Mesenchymal stem cell (in vitro differentiated cells and primary cell): ENCODE measurements around the gene ARPP19.

Experiments
- DNase-seq: peaks from one replicate; pipeline ENCODE4 v3.0.0-alpha.2; 2013
- H2AFZ ChIP-seq: one replicate; pipeline ENCODE4 v1.6.1; 2013; ENCODE audit warnings: low read depth, mild to moderate bottlenecking, control low read depth, inconsistent platforms, low read length, moderate library complexity
- H2AK5ac ChIP-seq: 2 replicates; pipeline ENCODE4 v1.6.1; 2013; ENCODE audit warnings: low read length, moderate library complexity, mild to moderate bottlenecking, inconsistent platforms; ENCODE audit not compliant: severe bottlenecking
- H2BK120ac ChIP-seq: one replicate; pipeline ENCODE4 v1.6.1; 2013; ENCODE audit warnings: low read depth, mild to moderate bottlenecking, inconsistent platforms, low read length, moderate library complexity
- H2BK12ac ChIP-seq, 2 experiments: one replicate each; pipeline ENCODE4 v1.6.1; 2013; ENCODE audit warnings: inconsistent platforms in 2 of 2, low read length in 2 of 2, mild to moderate bottlenecking in 2 of 2, moderate library complexity in 2 of 2, control low read depth in 1 of 2
- H2BK15ac ChIP-seq: one replicate; pipeline ENCODE4 v1.6.1; 2013; ENCODE audit warnings: mild to moderate bottlenecking, low read depth, inconsistent platforms; ENCODE audit not compliant: poor library complexity, severe bottlenecking
- H2BK5ac ChIP-seq: 2 replicates; pipeline ENCODE4 v1.6.1; 2013; ENCODE audit warnings: low read depth, mild to moderate bottlenecking, low read length, control low read depth, inconsistent platforms; ENCODE audit not compliant: poor library complexity, severe bottlenecking
- H3K14ac ChIP-seq, 2 experiments: one replicate each; pipeline ENCODE4 v1.6.1; 2013; ENCODE audit warnings: inconsistent platforms in 2 of 2, low read length in 2 of 2, control low read depth in 1 of 2, mild to moderate bottlenecking in 1 of 2, moderate library complexity in 1 of 2
- H3K18ac ChIP-seq, 2 experiments: one replicate each; pipeline ENCODE4 v1.6.1; 2013; ENCODE audit warnings: inconsistent platforms in 2 of 2, low read length in 2 of 2, control low read depth in 1 of 2, low read depth in 1 of 2, mild to moderate bottlenecking in 1 of 2
- H3K23ac ChIP-seq, 2 experiments: one replicate each; pipeline ENCODE4 v1.6.1; 2013; ENCODE audit warnings: inconsistent platforms in 2 of 2, low read length in 2 of 2, mild to moderate bottlenecking in 2 of 2, moderate library complexity in 2 of 2, control low read depth in 1 of 2
- H3K27ac ChIP-seq: 2 replicates; pipeline ENCODE4 v1.5.1; 2013; ENCODE audit warnings: mild to moderate bottlenecking, moderate library complexity, low read length, control low read depth, inconsistent platforms; ENCODE audit not compliant: poor library complexity, severe bottlenecking
- H3K27me3 ChIP-seq, 2 experiments: 2 replicates each; pipeline versions ENCODE4 v1.6.1 to v1.7.0; 2013; ENCODE audit warnings: low read length in 2 of 2, mild to moderate bottlenecking in 2 of 2, moderate library complexity in 2 of 2, control low read depth in 1 of 2, inconsistent platforms in 1 of 2; ENCODE audit not compliant: control insufficient read depth in 1 of 2, insufficient read depth in 1 of 2
- H3K36me3 ChIP-seq, 2 experiments: 2 replicates each; pipeline versions ENCODE4 v1.6.1 to v1.7.0; 2013; ENCODE audit warnings: low read length in 2 of 2, control low read depth in 1 of 2, inconsistent platforms in 1 of 2, low read depth in 1 of 2, mild to moderate bottlenecking in 1 of 2; ENCODE audit not compliant: insufficient read depth in 2 of 2, control insufficient read depth in 1 of 2
- H3K4ac ChIP-seq, 2 experiments: one replicate each; pipeline ENCODE4 v1.6.1; 2013; ENCODE audit warnings: inconsistent platforms in 2 of 2, low read length in 2 of 2, mild to moderate bottlenecking in 2 of 2, moderate library complexity in 2 of 2, control low read depth in 1 of 2, low read depth in 1 of 2
- H3K4me1 ChIP-seq: 2 replicates; pipeline ENCODE4 v1.6.1; 2013; ENCODE audit warnings: low read depth, low read length, control low read depth; ENCODE audit not compliant: control insufficient read depth, insufficient read depth
- H3K4me2 ChIP-seq: 2 replicates; pipeline ENCODE4 v1.6.1; 2013; ENCODE audit warnings: low read length, mild to moderate bottlenecking, inconsistent platforms; ENCODE audit not compliant: poor library complexity, severe bottlenecking
- H3K4me3 ChIP-seq, 2 experiments: 2 replicates each; pipeline versions ENCODE4 v1.5.1 to v1.7.0; 2013; ENCODE audit warnings: low read length in 2 of 2, mild to moderate bottlenecking in 2 of 2, control low read depth in 1 of 2, low read depth in 1 of 2; ENCODE audit not compliant: insufficient read depth in 1 of 2
- H3K79me1 ChIP-seq: replicated peaks from 2 replicates; pipeline ENCODE4 v1.6.1; 2013; ENCODE audit warnings: mild to moderate bottlenecking, control low read depth, low read length, inconsistent platforms; ENCODE audit not compliant: poor library complexity, severe bottlenecking
- H3K9ac ChIP-seq: 2 replicates; pipeline ENCODE4 v1.7.0; 2013; ENCODE audit warnings: mild to moderate bottlenecking, low read length, moderate library complexity
- H3K9me3 ChIP-seq: 2 replicates; pipeline ENCODE4 v1.7.0; 2013; ENCODE audit warnings: mild to moderate bottlenecking, low read length; ENCODE audit not compliant: control insufficient read depth
- H4K8ac ChIP-seq: one replicate; pipeline ENCODE4 v1.6.1; 2013; ENCODE audit warnings: inconsistent platforms, mild to moderate bottlenecking, low read length, moderate library complexity
- H4K91ac ChIP-seq: one replicate; pipeline ENCODE4 v1.6.1; 2013; ENCODE audit warnings: mild to moderate bottlenecking, low read length, inconsistent platforms
- WGBS: methylation state at CpG from one replicate; pipeline ENCODE4 v1.1.7; 2013; ENCODE audit warnings: mixed read lengths; 5-methylcytosine and 5-hydroxymethylcytosine counted together

The ARPP19 gene

DNA sequence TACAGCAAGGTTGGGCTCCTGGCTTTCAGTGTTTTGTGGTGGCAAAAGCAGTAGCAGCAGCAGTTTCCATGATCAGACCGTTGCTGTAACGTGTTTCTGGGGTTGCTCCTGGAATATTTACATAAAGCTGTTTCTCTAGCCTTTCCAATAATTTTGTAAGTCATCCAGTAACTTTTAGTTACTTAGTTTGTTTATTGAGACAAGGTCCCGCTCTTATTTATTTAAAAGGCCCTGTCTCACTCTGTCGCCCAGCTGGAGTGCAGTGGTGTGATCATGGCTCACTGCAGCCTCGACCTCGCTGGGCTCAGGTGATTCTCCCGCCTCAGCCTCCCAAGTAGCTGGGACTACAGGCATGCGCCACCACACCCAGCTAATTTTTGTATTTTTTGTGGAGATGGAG lies 31.4 kb downstream of the ARPP19 start:
- no peak overlapping the region for H3K23ac ChIP-seq
- no peak overlapping the region for H3K27ac ChIP-seq
- 91% methylated on average over 5 of the region's 8 CpGs for WGBS
- H2AFZ ChIP-seq: no peak overlapping the region
- no peak overlapping the region for H3K14ac ChIP-seq
- no peak overlapping the region for H2AK5ac ChIP-seq
- H3K4me3 ChIP-seq: no peak overlapping the region
- no peaks in the 10 kb centered on the region for H3K9me3 ChIP-seq
- no peak overlapping the region for H4K91ac ChIP-seq
- no peaks in the 10 kb centered on the region for H3K36me3 ChIP-seq
- H3K79me1 ChIP-seq: no peaks in the 10 kb centered on the region
- no peak for DNase-seq
- H4K8ac ChIP-seq: no peak overlapping the region
- no peak overlapping the region for H3K4ac ChIP-seq
- H2BK5ac ChIP-seq: no peak overlapping the region
- H3K4me1 ChIP-seq: no peaks in the 10 kb centered on the region
- H2BK12ac ChIP-seq: no peak overlapping the region
- H3K4me2 ChIP-seq: no peak overlapping the region
- H3K9ac ChIP-seq: no peak overlapping the region
- no peak overlapping the region for H2BK15ac ChIP-seq
- H2BK120ac ChIP-seq: no peak overlapping the region
- peaks cover 0 to 5% of the 10 kb centered on the region in 2 experiments for H3K27me3 ChIP-seq
- H3K18ac ChIP-seq: no peak overlapping the region

DNA sequence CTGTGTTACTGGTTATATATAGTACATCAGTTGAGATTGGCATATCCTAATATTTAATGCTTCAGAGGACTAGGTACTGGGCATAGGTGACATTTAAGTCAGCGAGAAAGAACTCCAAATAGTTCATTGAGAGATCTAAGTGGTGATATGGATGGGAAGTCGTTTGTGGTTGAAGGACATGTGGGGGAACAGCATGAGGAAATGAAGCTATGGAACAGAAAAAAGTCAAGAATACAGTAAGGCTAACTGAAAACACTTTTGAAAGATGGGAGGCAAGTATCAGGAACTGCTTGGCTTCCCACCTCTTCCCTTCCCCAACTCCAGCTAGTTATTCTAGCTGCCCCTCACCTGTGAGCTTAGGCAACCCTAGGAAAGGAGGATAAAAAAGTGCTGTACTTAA lies 36.4 kb downstream of the ARPP19 start:
- H3K9me3 ChIP-seq: no peaks in the 10 kb centered on the region

DNA sequence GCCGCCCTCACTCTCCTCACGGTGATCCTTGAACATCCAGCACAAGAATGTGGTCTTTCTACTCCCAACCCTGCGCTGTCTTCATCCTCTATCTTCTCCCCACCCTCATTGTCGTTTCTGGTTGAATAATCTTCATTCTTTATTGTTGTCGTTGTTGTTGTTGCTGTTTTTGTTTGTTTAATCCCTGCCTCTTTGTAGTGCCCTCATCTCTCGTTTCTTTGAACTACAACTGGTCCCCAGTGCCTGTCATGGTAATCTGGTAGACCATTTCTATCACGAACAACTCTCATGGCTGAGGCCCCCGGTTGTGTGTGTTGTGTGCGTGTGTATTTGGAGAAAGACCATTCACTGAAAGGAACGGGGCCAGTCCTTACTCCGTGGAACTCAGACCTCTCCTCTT lies 38.9 kb downstream of the ARPP19 start:
- H3K4me1 ChIP-seq: peaks cover 5% of the 10 kb centered on the region
- H3K18ac ChIP-seq: no peak overlapping the region
- peaks cover 9 to 24% of the 10 kb centered on the region in 2 experiments for H3K27me3 ChIP-seq
- no peak overlapping the region for H3K27ac ChIP-seq
- no peak overlapping the region for H4K8ac ChIP-seq
- H3K36me3 ChIP-seq: no peaks in the 10 kb centered on the region
- peak overlapping the region; percentile 92 for H3K9ac ChIP-seq
- no peak for DNase-seq
- H2BK120ac ChIP-seq: no peak overlapping the region
- no peak overlapping the region for H2BK5ac ChIP-seq
- no peak overlapping the region for H3K23ac ChIP-seq
- H2AK5ac ChIP-seq: no peak overlapping the region
- H2BK15ac ChIP-seq: no peak overlapping the region
- H3K4ac ChIP-seq: no peak overlapping the region
- H3K79me1 ChIP-seq: peaks cover 6% of the 10 kb centered on the region
- H3K9me3 ChIP-seq: no peaks in the 10 kb centered on the region
- peak overlapping the region; percentile 99 for H3K4me2 ChIP-seq
- H2AFZ ChIP-seq: no peak overlapping the region
- H3K4me3 ChIP-seq: peak overlapping the region in 1 of 2 experiments; percentile 88
- H3K14ac ChIP-seq: no peak overlapping the region
- H4K91ac ChIP-seq: no peak overlapping the region
- 56% methylated on average over 8 of the region's 11 CpGs for WGBS
- no peak overlapping the region for H2BK12ac ChIP-seq

More for the DNA sequence above, 36.4 kb downstream of the ARPP19 start:
- Histone ChIP-seq H2AK5ac (no peak overlapping the region), H4K8ac (no peak overlapping the region), H4K91ac (no peak overlapping the region), H3K4me3 (no peak overlapping the region), H3K27me3 (peaks cover 9 to 24% of the 10 kb centered on the region in 2 experiments), H2BK120ac (no peak overlapping the region), H3K4me1 (peaks cover 5% of the 10 kb centered on the region), H2BK12ac (no peak overlapping the region), H3K23ac (no peak overlapping the region), H3K36me3 (no peaks in the 10 kb centered on the region), H2BK15ac (no peak overlapping the region), H2BK5ac (no peak overlapping the region), H3K9ac (no peak overlapping the region), H3K79me1 (peaks cover 1% of the 10 kb centered on the region), H3K27ac (no peak overlapping the region), H3K4me2 (no peak overlapping the region), H3K14ac (no peak overlapping the region), H3K18ac (no peak overlapping the region), H3K4ac (no peak overlapping the region), H2AFZ (no peak overlapping the region)
- no peak for DNase-seq
- WGBS: 64% methylated on average over 2 of the region's 2 CpGs

DNA sequence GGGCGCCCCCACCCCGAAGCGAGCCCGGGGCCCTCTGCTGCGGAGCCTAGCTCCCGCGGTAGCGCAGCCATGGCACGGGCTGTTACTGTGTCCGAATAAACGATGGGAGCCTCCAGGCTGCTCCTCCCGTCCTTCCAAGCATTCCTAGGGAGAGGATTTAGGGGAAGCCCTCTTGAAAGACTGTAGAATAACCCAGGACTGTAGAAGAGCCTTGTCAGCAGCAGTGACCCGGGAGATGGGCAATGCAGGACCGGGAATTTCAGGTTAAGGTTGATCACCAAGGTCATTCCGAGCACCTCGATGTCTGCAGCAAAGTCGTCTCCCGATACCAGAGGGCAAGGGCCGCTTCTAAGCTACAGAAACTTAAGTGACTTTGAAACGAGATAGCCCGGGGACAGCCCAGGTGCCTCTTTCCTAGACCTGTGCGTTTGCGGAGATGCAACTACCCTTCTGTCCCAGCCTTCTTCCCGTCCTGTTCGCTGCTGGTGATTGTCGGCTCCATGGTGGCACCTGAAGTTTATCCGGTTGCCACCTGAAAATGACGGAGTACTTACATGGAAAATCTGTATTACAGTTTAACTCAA lies 39.4 kb downstream of the ARPP19 start:
- Histone ChIP-seq H3K23ac (peak overlapping the region in 1 of 2 experiments; percentile 92), H3K9ac (peak overlapping the region; percentile 92), H2AFZ (peak overlapping the region; percentile 49), H3K9me3 (no peaks in the 10 kb centered on the region), H2AK5ac (no peak overlapping the region), H3K14ac (peak overlapping the region in 1 of 2 experiments; percentile 45), H2BK120ac (no peak overlapping the region), H2BK15ac (peak overlapping the region; percentile 84), H3K4me2 (peak overlapping the region; percentile 99), H3K79me1 (peaks cover 6% of the 10 kb centered on the region), H3K27me3 (peaks cover 9 to 24% of the 10 kb centered on the region in 2 experiments), H3K36me3 (no peaks in the 10 kb centered on the region), H4K91ac (no peak overlapping the region), H3K4ac (peak overlapping the region; percentile 35 to 56), H3K4me1 (peaks cover 5% of the 10 kb centered on the region), H3K18ac (peak overlapping the region; percentile 57), H2BK5ac (no peak overlapping the region), H3K27ac (no peak overlapping the region), H3K4me3 (peak overlapping the region; percentile 82 to 88), H4K8ac (no peak overlapping the region), H2BK12ac (peak overlapping the region in 1 of 2 experiments; percentile 59)
- WGBS: 3% methylated on average over 28 of the region's 28 CpGs
- DNase-seq: no peak
